ENCODE data around the gene TPGS2. TPM values are rescaled to one million over a fixed set of nuclear protein-coding genes. Genes with fewer than 3 reads are reported as not detected.

The TPGS2 gene
- total and polyA plus RNA-seq, 2 of the 13 experiments (the other 11 are each of a cell fraction or from before 2014, with no cell fraction given) = 73.3 to 137 TPM

- TF ChIP-seq BRD4 (CRISPR knock-in tag; IDR thresholded peaks at IDR 0.05) (peak; percentile 56), GABPB1 (CRISPR knock-in tag; IDR thresholded peaks at IDR 0.05) (peak; percentile 86), STAT5B (CRISPR knock-in tag; IDR thresholded peaks at IDR 0.05) (peak; percentile 65; the same call in 1 of the 2 replicates), ZNF800 (CRISPR knock-in tag; IDR thresholded peaks at IDR 0.05) (0 out of 2 replicates have a peak, but pooled peaks have one; percentile 36), ADNP (CRISPR knock-in tag; IDR thresholded peaks at IDR 0.05) (peak; percentile 85), ZNF580 (CRISPR knock-in tag; IDR thresholded peaks at IDR 0.05; ENCODE audit: borderline replicate concordance, low read depth) (no peak; the same call in 1 of the 2 replicates), AGO1 (IDR thresholded peaks at IDR 0.05; ENCODE audit: low read depth, low read length, poor library complexity, severe bottlenecking) (no peak), ZBTB7B (CRISPR knock-in tag; IDR thresholded peaks at IDR 0.05) (peak; percentile 72; the same call in 1 of the 2 replicates), ZNF841 (CRISPR knock-in tag; IDR thresholded peaks at IDR 0.05; ENCODE audit: borderline replicate concordance) (peak; percentile 18; the same call in 1 of the 2 replicates), ZNF367 (CRISPR knock-in tag; IDR thresholded peaks at IDR 0.05; ENCODE audit: borderline replicate concordance) (no peak), ZNF430 (CRISPR knock-in tag; IDR thresholded peaks at IDR 0.05) (peak; percentile 74; the same call in 1 of the 2 replicates), SKIL (CRISPR knock-in tag; IDR thresholded peaks at IDR 0.05; ENCODE audit: borderline replicate concordance) (peak; percentile 64; the same call in 1 of the 2 replicates), SRSF1 (optimal IDR thresholded peaks at IDR 0.05; ENCODE audit: low read depth, low read length) (peak; percentile 2), TFE3 (CRISPR knock-in tag; IDR thresholded peaks at IDR 0.05) (peak; percentile 55; the same call in 1 of the 2 replicates), NFAT5 (CRISPR knock-in tag; IDR thresholded peaks at IDR 0.05) (no peak)
Measured at GRCh38 chr18:36828630-36829361, at the start of gene TPGS2, which contains the start of gene KIAA1328 (continued).
